SK-N-SH (cell line): ENCODE results near the gene LRRC10.

Experiments used
- REST ChIP-seq: IDR thresholded peaks from 2 replicates; pipeline ENCODE4 v1.6.1; 2012; ENCODE audit warnings: mild to moderate bottlenecking, low read depth, low read length, moderate library complexity
- ZBTB33 ChIP-seq: IDR thresholded peaks from 2 replicates; pipeline ENCODE4 v1.4.0; 2012; ENCODE audit warnings: low read depth, borderline replicate concordance

- TF ChIP-seq REST (no peak), ZBTB33 (no peak)
These were observed 15.0 kb downstream of the LRRC10 start for GRCh38 chr12:69595689-69596088.
